GM12891 (cell line): ENCODE results near the gene GLB1L.

Experiments
- DNase-seq: peaks from one replicate; pipeline ENCODE4 v3.0.0; 2011; ENCODE audit warnings: low spot score; ENCODE audit not compliant: insufficient read length
- FAIRE-seq: peaks from 2 replicates; lab custom pipeline; 2011; peaks lifted over from hg19 to GRCh38; lab: Jason Lieb, UNC
- PAX5 ChIP-seq: IDR thresholded peaks from 2 replicates; pipeline ENCODE4 v1.6.1; 2011; ENCODE audit warnings: low read length, moderate library complexity, mild to moderate bottlenecking; ENCODE audit not compliant: insufficient read depth, severe bottlenecking
- POLR2A ChIP-seq: IDR thresholded peaks from 2 replicates; pipeline ENCODE4 v1.6.1; 2011; ENCODE audit warnings: low read depth, low read length, control low read depth
- POLR2AphosphoS5 ChIP-seq: IDR thresholded peaks from 2 replicates; pipeline ENCODE4 v1.6.1; 2011; ENCODE audit warnings: low read depth, low read length, control low read depth
- POU2F2 ChIP-seq: IDR thresholded peaks from 2 replicates; pipeline ENCODE4 v1.6.1; 2011; ENCODE audit warnings: low read depth, mild to moderate bottlenecking, control low read depth, low read length, moderate library complexity
- SPI1 ChIP-seq: IDR thresholded peaks from 2 replicates; pipeline ENCODE4 v1.6.1; 2011; ENCODE audit warnings: low read depth, low read length, control low read depth
- TAF1 ChIP-seq: IDR thresholded peaks from 2 replicates; pipeline ENCODE4 v1.6.1; 2011; ENCODE audit warnings: low read depth, low read length, control low read depth

GLB1L gene

DNA sequence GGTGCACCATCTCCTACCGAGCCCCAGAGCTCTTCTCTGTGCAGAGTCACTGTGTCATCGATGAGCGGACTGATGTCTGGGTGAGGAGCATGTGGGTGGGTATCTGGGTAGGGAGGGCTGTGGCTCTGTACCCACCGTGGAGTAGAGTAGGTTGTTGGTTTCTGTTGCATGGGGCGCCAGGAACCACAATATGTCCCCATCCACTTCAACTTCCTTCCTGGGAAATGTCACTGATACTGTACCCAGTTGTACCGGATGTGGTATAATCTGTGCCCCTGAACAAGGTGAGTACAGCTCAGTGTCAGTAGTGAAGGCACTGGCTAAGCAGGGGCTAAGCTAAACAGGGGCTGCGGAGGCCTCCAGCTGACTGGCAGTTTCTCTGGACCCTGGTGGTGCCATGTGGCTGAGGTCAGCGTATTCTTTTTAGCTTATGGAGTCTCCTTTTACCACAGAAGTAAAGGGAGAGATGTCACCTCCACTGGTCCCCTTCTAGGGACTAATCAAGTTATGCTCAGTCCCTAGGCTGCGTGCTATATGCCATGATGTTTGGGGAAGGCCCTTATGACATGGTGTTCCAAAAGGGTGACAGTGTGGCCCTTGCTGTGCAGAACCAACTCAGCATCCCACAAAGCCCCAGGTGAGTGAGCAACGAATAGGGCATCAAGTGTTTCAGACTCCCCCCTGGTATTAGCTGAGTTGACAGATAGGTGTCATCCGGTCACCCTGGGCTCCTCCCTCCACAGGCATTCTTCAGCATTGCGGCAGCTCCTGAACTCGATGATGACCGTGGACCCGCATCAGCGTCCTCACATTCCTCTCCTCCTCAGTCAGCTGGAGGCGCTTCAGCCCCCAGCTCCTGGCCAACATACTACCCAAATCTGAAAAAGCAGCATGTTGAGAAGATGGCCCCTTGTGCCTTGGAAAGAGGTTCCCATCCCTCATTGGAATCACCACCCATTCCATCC lies 2.7 kb upstream of the GLB1L start:
- FAIRE-seq (peak; percentile 16), DNase-seq (no peak)
- TF ChIP-seq POU2F2 = no peak
- no peak for TF ChIP-seq POLR2A
- TF ChIP-seq SPI1 = no peak

DNA sequence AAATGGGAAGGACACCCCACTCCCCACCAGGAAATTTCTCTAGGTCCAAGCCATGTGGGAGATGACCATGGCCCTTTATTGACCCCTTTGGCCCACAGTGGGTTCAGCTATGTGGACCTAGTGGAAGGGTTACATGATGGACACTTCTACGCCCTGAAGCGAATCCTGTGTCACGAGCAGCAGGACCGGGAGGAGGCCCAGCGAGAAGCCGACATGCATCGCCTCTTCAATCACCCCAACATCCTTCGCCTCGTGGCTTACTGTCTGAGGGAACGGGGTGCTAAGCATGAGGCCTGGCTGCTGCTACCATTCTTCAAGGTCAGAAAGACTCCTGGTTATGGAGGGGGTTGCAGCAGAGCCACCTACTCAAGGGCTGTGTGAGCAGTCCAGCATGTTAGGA lies 1.3 kb upstream of the GLB1L start:
- no peak for FAIRE-seq
- TF ChIP-seq PAX5 (no peak), POLR2AphosphoS5 (no peak), POU2F2 (no peak), POLR2A (no peak), TAF1 (no peak), SPI1 (no peak)
- no peak for DNase-seq

DNA sequence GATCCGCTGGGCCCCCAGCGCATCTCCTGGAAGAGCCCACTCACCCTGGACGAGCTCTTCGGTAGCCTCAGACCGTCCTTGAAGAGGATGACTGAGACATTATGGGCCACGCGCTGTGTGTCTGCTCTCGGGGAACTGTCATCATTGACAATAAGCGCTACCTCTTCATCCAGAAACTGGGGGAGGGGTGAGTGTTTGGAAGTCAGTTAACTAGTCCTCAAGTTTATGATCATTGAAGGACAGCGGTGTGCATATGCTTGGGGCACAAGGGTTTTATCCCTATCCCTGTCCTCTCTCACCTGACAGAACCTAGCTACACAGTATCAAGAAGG lies 621 bp upstream of the GLB1L start:
- FAIRE-seq (no peak), DNase-seq (no peak)
- TF ChIP-seq TAF1 (no peak), POU2F2 (no peak), POLR2A (no peak), PAX5 (no peak)

DNA sequence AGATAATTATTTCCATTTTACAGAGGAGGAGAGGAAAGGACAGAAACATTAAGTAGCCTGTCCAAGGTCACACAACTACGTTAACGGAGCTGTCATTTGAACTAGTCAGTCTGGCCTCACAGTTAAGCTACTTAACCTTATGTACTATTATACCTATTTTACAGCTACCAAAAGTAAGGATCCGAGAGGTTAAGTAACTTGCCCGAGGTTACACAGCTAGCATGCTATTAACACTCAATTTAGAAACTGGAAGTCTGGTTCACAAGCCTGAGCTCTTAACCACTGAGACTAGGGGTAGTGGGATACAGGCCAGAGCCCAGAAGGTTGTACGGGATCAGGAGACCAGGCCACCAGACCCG lies 476 bp downstream of the GLB1L start:
- TF ChIP-seq SPI1 = no peak
- no peak for TF ChIP-seq TAF1
- TF ChIP-seq POLR2A = no peak
- TF ChIP-seq POLR2AphosphoS5 = no peak
- TF ChIP-seq PAX5 = no peak
- TF ChIP-seq POU2F2 = no peak
- FAIRE-seq (peak; percentile 61), DNase-seq (no peak)

DNA sequence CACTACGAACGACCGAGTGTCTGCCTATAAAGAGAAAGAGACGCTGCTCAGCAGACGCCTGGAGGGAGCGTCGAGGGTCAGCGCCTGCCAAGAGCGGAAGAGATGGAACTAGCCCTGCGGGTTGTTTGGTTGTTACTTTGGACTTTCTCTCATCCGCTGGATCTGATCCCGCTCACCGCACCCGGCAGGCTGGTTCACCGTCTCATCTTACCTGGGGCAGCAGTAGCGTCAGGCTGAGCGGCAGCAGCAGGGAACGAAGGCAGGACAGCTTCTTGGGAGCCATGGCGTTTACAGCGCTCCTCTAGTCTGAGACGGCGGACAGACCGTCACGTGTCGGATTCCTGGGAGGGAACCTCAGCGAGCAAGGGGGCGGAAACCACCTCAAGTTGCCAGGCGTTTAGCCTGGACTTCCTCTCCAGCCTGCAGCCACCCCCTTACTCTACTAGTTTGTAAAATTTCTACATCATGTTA lies 1.9 kb downstream of the GLB1L start:
- no peak for FAIRE-seq
- DNase-seq = no peak
- TF ChIP-seq PAX5 (no peak), POLR2A (no peak), SPI1 (no peak), POLR2AphosphoS5 (no peak), POU2F2 (no peak), TAF1 (no peak)

DNA sequence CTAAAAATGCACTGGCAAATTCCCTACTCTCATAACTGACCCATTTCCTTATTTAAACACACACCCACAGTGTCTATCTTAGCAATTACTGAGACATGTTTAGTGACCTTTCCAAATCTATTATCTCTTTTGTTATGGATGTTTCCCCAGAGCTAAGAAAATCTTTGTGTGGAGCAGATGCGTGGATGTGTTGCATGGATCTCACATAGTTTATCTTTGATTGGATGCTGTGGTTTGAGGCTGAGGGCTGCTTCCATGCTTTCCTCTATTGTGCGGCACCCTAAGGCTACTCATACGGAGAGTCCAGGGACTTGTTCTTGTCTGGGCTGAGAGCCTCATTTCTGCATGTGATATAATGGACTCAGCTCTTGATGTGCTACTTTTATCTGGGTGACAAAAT lies 10.9 kb downstream of the GLB1L start:
- TF ChIP-seq PAX5 (no peak), POLR2AphosphoS5 (no peak), POLR2A (no peak), POU2F2 (no peak), TAF1 (no peak), SPI1 (no peak)
- no peak for DNase-seq
- FAIRE-seq = no peak

DNA sequence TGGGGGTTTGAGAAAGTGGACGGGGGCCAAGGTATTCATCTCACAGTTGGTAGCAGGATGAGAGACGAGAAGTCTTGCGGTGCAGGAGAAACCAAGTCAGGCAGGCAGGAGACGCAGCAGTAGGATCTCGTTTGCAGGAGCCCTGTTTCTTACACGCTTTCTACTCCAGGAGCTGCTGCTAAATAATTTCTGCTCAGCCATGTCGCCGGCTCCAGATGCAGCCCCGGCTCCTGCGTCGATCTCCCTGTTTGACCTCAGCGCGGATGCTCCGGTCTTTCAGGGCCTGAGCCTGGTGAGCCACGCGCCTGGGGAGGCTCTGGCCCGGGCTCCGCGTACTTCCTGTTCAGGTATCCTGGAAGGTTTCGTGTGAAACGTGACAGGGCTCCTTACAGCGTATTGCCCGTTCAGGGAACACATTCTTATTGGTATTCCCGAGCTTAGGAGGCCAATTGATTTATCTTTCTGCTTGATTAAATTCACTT lies 15.1 kb downstream of the GLB1L start:
- FAIRE-seq (no peak), DNase-seq (no peak)
- TF ChIP-seq POU2F2 (no peak), TAF1 (no peak), SPI1 (no peak), POLR2AphosphoS5 (no peak), POLR2A (no peak), PAX5 (no peak)

DNA sequence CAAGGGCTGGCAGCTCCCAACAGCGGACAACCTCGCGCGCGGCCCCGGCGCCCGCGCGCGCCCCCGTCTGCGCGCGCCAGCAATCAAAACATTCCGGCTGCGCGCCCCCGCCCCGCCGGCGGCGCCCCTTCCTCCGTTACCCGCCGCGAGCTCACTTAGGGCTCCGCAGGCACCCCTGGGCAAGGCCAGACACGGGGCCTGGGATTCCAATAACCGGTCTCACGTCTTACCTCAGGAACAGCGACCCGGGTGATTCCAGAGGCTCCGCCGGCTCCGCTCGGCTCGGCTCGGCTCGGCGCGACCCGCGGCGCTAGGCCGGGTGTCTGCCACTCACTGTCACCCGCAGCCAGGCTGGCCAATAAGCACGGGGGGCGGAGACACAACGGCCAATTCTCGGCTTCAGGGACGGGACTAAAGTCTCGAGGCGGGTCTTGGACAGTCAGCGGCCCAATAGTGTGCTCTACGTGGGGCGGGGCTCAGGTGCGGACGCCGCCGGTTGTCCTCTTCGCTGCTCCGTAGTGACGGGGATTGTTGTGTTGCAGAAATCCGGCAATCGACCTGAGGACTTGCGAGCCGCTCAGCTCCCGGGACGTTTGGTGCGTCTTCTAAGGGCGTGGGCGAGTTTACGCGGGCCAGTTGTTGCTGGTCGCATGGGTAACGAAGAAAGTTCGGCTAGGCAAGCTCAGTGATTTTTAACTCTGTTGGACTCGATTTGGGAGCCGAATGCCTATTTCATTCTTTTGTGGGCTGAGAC lies 15.8 kb downstream of the GLB1L start, which contains the start of the genes ANKZF1 and ATG9A:
Gene ANKZF1, plus strand, starts transcription at position 502 of the 754 bp plus-strand sequence. CDS start 452 bp downstream, outside the sequence.
Gene ATG9A, minus strand, starts transcription at position 332 of the 754 bp plus-strand sequence. CDS start 1,612 bp downstream, outside the sequence.
- FAIRE-seq = peak; percentile 99
- DNase-seq = peak; percentile 99
- TF ChIP-seq TAF1 = peak; percentile 83
- TF ChIP-seq POLR2AphosphoS5 = peak; percentile 89
- no peak for TF ChIP-seq PAX5
- peak; percentile 62; the same call in 1 of the 2 replicates for TF ChIP-seq POU2F2
- peak; percentile 84 for TF ChIP-seq POLR2A
- TF ChIP-seq SPI1 = no peak

DNA sequence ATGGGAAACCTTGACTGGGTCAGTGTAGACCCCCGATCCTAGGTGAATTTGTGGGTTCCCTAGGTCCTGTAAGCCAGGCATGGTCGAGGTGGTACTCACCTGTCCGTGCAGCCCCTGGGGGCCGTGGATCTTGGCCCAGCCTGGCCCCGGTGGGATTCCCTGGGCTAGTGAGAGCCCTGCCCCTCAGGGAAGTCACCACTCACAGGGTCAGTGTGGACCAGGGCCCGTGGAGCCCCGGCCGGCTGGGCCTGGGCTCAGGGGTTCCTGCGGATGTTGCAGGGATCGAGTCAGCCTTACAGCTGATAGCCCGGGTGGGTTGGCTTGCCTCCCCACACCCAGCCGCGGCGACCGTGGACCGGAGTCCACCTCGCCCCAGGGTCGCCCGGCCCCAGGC lies 16.3 kb downstream of the GLB1L start:
- no peak for TF ChIP-seq SPI1
- TF ChIP-seq TAF1 = no peak
- TF ChIP-seq POLR2AphosphoS5 = no peak
- no peak for TF ChIP-seq PAX5
- TF ChIP-seq POLR2A = no peak
- TF ChIP-seq POU2F2 = no peak
- no peak for FAIRE-seq
- DNase-seq = no peak
